ENCODE measurements around the gene MDGA2.

MDGA2 gene

GRCh38 chr14:47211263-47211662 lies 464.1 kb downstream of the MDGA2 start:
- no peak overlapping the region for H2AK5ac ChIP-seq (ENCODE audit: low read length, severe bottlenecking)
- no peaks in the 10 kb centered on the region for H3K79me1 ChIP-seq (replicated peaks; ENCODE audit: low read length, poor library complexity, severe bottlenecking)
- H3K4ac ChIP-seq (ENCODE audit: low read depth in 1 of 2, low read length in 2 of 2) = no peak overlapping the region
- H3K27me3 ChIP-seq (ENCODE audit: control insufficient read depth in 1 of 2, insufficient read depth in 1 of 2, low read length in 2 of 2) = no peaks in the 10 kb centered on the region
- no peak overlapping the region for H3K9ac ChIP-seq (ENCODE audit: low read length)
- H2BK12ac ChIP-seq (ENCODE audit: low read length in 2 of 2) = no peak overlapping the region
- DNase-seq = no peak
- no peaks in the 10 kb centered on the region for H3K36me3 ChIP-seq (ENCODE audit: control insufficient read depth in 1 of 2, insufficient read depth in 2 of 2, low read depth in 1 of 2, low read length in 2 of 2)
- H3K4me2 ChIP-seq (ENCODE audit: low read length, poor library complexity, severe bottlenecking) = no peak overlapping the region
- H3K27ac ChIP-seq (ENCODE audit: low read length, poor library complexity, severe bottlenecking) = no peak overlapping the region
- no peak overlapping the region for H4K8ac ChIP-seq (ENCODE audit: low read length)
- no peak overlapping the region for H2AFZ ChIP-seq (ENCODE audit: low read depth, low read length)
- no peak overlapping the region for H3K14ac ChIP-seq (ENCODE audit: low read length in 2 of 2)
- no peak overlapping the region for H2BK120ac ChIP-seq (ENCODE audit: low read depth, low read length)
- H2BK15ac ChIP-seq (ENCODE audit: low read depth, poor library complexity, severe bottlenecking) = no peak overlapping the region
- H3K4me1 ChIP-seq (ENCODE audit: control insufficient read depth, insufficient read depth, low read depth, low read length) = no peaks in the 10 kb centered on the region
- no peak overlapping the region for H2BK5ac ChIP-seq (ENCODE audit: low read depth, low read length, poor library complexity, severe bottlenecking)
- no peaks in the 10 kb centered on the region for H3K9me3 ChIP-seq (ENCODE audit: control insufficient read depth, low read length)
- WGBS = 100% methylated on average over 1 of the region's 1 CpG
- H3K4me3 ChIP-seq (ENCODE audit: insufficient read depth in 1 of 2, low read depth in 1 of 2, low read length in 2 of 2) = no peak overlapping the region
- no peak overlapping the region for H3K18ac ChIP-seq (ENCODE audit: low read depth in 1 of 2, low read length in 2 of 2)
- H4K91ac ChIP-seq (ENCODE audit: low read length) = no peak overlapping the region
- H3K23ac ChIP-seq (ENCODE audit: low read length in 2 of 2) = no peak overlapping the region

- Histone ChIP-seq H2AK5ac (ENCODE audit: low read length, severe bottlenecking) (no peak overlapping the region), H3K14ac (ENCODE audit: low read length in 2 of 2) (no peak overlapping the region), H3K9me3 (ENCODE audit: control insufficient read depth, low read length) (no peaks in the 10 kb centered on the region), H2BK5ac (ENCODE audit: low read depth, low read length, poor library complexity, severe bottlenecking) (peak overlapping the region; percentile 8), H3K4ac (ENCODE audit: low read depth in 1 of 2, low read length in 2 of 2) (no peak overlapping the region), H3K36me3 (ENCODE audit: control insufficient read depth in 1 of 2, insufficient read depth in 2 of 2, low read depth in 1 of 2, low read length in 2 of 2) (no peaks in the 10 kb centered on the region), H3K9ac (ENCODE audit: low read length) (no peak overlapping the region), H2BK15ac (ENCODE audit: low read depth, poor library complexity, severe bottlenecking) (no peak overlapping the region), H3K4me1 (ENCODE audit: control insufficient read depth, insufficient read depth, low read depth, low read length) (no peaks in the 10 kb centered on the region), H3K79me1 (replicated peaks; ENCODE audit: low read length, poor library complexity, severe bottlenecking) (no peaks in the 10 kb centered on the region), H2BK120ac (ENCODE audit: low read depth, low read length) (no peak overlapping the region), H3K4me2 (ENCODE audit: low read length, poor library complexity, severe bottlenecking) (no peak overlapping the region), H2BK12ac (ENCODE audit: low read length in 2 of 2) (no peak overlapping the region), H3K27ac (ENCODE audit: low read length, poor library complexity, severe bottlenecking) (no peak overlapping the region), H3K27me3 (ENCODE audit: control insufficient read depth in 1 of 2, insufficient read depth in 1 of 2, low read length in 2 of 2) (no peaks in the 10 kb centered on the region), H4K91ac (ENCODE audit: low read length) (no peak overlapping the region), H3K4me3 (ENCODE audit: insufficient read depth in 1 of 2, low read depth in 1 of 2, low read length in 2 of 2) (no peak overlapping the region), H3K18ac (ENCODE audit: low read depth in 1 of 2, low read length in 2 of 2) (no peak overlapping the region), H3K23ac (ENCODE audit: low read length in 2 of 2) (no peak overlapping the region), H2AFZ (ENCODE audit: low read depth, low read length) (no peak overlapping the region), H4K8ac (ENCODE audit: low read length) (no peak overlapping the region)
- no peak for DNase-seq
Measured at GRCh38 chr14:47210099-47210498, 465.3 kb downstream of the MDGA2 start.

GRCh38 chr14:47208434-47208833 lies 467.0 kb downstream of the MDGA2 start:
- no peak overlapping the region for H4K91ac ChIP-seq (ENCODE audit: low read length)
- no peak overlapping the region for H3K27ac ChIP-seq (ENCODE audit: low read length, poor library complexity, severe bottlenecking)
- no peak overlapping the region for H3K4me3 ChIP-seq (ENCODE audit: insufficient read depth in 1 of 2, low read depth in 1 of 2, low read length in 2 of 2)
- no peak overlapping the region for H3K4ac ChIP-seq (ENCODE audit: low read depth in 1 of 2, low read length in 2 of 2)
- H2BK5ac ChIP-seq (ENCODE audit: low read depth, low read length, poor library complexity, severe bottlenecking) = no peak overlapping the region
- H2AK5ac ChIP-seq (ENCODE audit: low read length, severe bottlenecking) = no peak overlapping the region
- H4K8ac ChIP-seq (ENCODE audit: low read length) = no peak overlapping the region
- no peak overlapping the region for H2BK120ac ChIP-seq (ENCODE audit: low read depth, low read length)
- H3K9me3 ChIP-seq (ENCODE audit: control insufficient read depth, low read length) = no peaks in the 10 kb centered on the region
- H3K9ac ChIP-seq (ENCODE audit: low read length) = no peak overlapping the region
- no peaks in the 10 kb centered on the region for H3K36me3 ChIP-seq (ENCODE audit: control insufficient read depth in 1 of 2, insufficient read depth in 2 of 2, low read depth in 1 of 2, low read length in 2 of 2)
- H2AFZ ChIP-seq (ENCODE audit: low read depth, low read length) = no peak overlapping the region
- no peaks in the 10 kb centered on the region for H3K27me3 ChIP-seq (ENCODE audit: control insufficient read depth in 1 of 2, insufficient read depth in 1 of 2, low read length in 2 of 2)
- no peak overlapping the region for H3K18ac ChIP-seq (ENCODE audit: low read depth in 1 of 2, low read length in 2 of 2)
- H3K14ac ChIP-seq (ENCODE audit: low read length in 2 of 2) = no peak overlapping the region
- no peak for DNase-seq
- H3K23ac ChIP-seq (ENCODE audit: low read length in 2 of 2) = no peak overlapping the region
- WGBS = 94% methylated on average over 2 of the region's 2 CpGs
- no peaks in the 10 kb centered on the region for H3K79me1 ChIP-seq (replicated peaks; ENCODE audit: low read length, poor library complexity, severe bottlenecking)
- H3K4me2 ChIP-seq (ENCODE audit: low read length, poor library complexity, severe bottlenecking) = no peak overlapping the region
- peak overlapping the region in 1 of 2 experiments; percentile 73 for H2BK12ac ChIP-seq (ENCODE audit: low read length in 2 of 2)
- no peak overlapping the region for H2BK15ac ChIP-seq (ENCODE audit: low read depth, poor library complexity, severe bottlenecking)
- no peaks in the 10 kb centered on the region for H3K4me1 ChIP-seq (ENCODE audit: control insufficient read depth, insufficient read depth, low read depth, low read length)

GRCh38 chr14:47207617-47208016 lies 467.8 kb downstream of the MDGA2 start:
- Histone ChIP-seq H3K4me2 (ENCODE audit: low read length, poor library complexity, severe bottlenecking) (no peak overlapping the region), H2AFZ (ENCODE audit: low read depth, low read length) (no peak overlapping the region), H3K4me3 (ENCODE audit: insufficient read depth in 1 of 2, low read depth in 1 of 2, low read length in 2 of 2) (no peak overlapping the region), H3K18ac (ENCODE audit: low read depth in 1 of 2, low read length in 2 of 2) (no peak overlapping the region), H2BK12ac (ENCODE audit: low read length in 2 of 2) (no peak overlapping the region), H2BK15ac (ENCODE audit: low read depth, poor library complexity, severe bottlenecking) (no peak overlapping the region), H3K4ac (ENCODE audit: low read depth in 1 of 2, low read length in 2 of 2) (no peak overlapping the region), H3K27me3 (ENCODE audit: control insufficient read depth in 1 of 2, insufficient read depth in 1 of 2, low read length in 2 of 2) (no peaks in the 10 kb centered on the region), H3K23ac (ENCODE audit: low read length in 2 of 2) (no peak overlapping the region), H3K9ac (ENCODE audit: low read length) (no peak overlapping the region), H2BK5ac (ENCODE audit: low read depth, low read length, poor library complexity, severe bottlenecking) (no peak overlapping the region), H2AK5ac (ENCODE audit: low read length, severe bottlenecking) (no peak overlapping the region), H3K4me1 (ENCODE audit: control insufficient read depth, insufficient read depth, low read depth, low read length) (no peaks in the 10 kb centered on the region), H4K8ac (ENCODE audit: low read length) (no peak overlapping the region), H3K9me3 (ENCODE audit: control insufficient read depth, low read length) (no peaks in the 10 kb centered on the region), H3K36me3 (ENCODE audit: control insufficient read depth in 1 of 2, insufficient read depth in 2 of 2, low read depth in 1 of 2, low read length in 2 of 2) (no peaks in the 10 kb centered on the region), H4K91ac (ENCODE audit: low read length) (no peak overlapping the region), H2BK120ac (ENCODE audit: low read depth, low read length) (no peak overlapping the region), H3K27ac (ENCODE audit: low read length, poor library complexity, severe bottlenecking) (no peak overlapping the region), H3K79me1 (replicated peaks; ENCODE audit: low read length, poor library complexity, severe bottlenecking) (no peaks in the 10 kb centered on the region), H3K14ac (ENCODE audit: low read length in 2 of 2) (no peak overlapping the region)
- WGBS = 71% methylated on average over 2 of the region's 3 CpGs
- DNase-seq = peak; percentile 46
